ENCODE measurements around the gene MCU. TPM values are rescaled to one million over a fixed set of nuclear protein-coding genes. Genes with fewer than 3 reads are reported as not detected.

Gene MCU
- total and polyA plus RNA-seq, 2 of the 8 experiments (the other 6 are each of a cell fraction or from before 2014, with no cell fraction given) = 51.6 to 62.2 TPM

GRCh38 chr10:72851509-72851908 lies 159.6 kb downstream of the MCU start:
- WGBS, 2 experiments (ENCODE audit: extremely low coverage in 1 of 2, insufficient coverage in 1 of 2, insufficient read length in 1 of 2, insufficient replicate concordance in 2 of 2, low coverage in 1 of 2, low lambda C conversion rate in 2 of 2, missing lambda C conversion rate in 1 of 2) = 86% methylated on average over 1 of the region's 1 CpG; no CpG with 5 or more reads in 1 of the 2 experiments
- DNase-seq (ENCODE audit: low read depth in 1 of 2, low spot score in 2 of 2) (no peak), FAIRE-seq (no peak)
- Histone ChIP-seq H3K56ac (replicated peaks; ENCODE audit: insufficient read length, low read depth, low read length) (no peak overlapping the region), H3K23ac (ENCODE audit: insufficient read length) (no peak overlapping the region), H3K4me2 (ENCODE audit: insufficient read depth in 1 of 2, low read depth in 2 of 2, low read length in 2 of 2) (no peak overlapping the region), H2BK12ac (ENCODE audit: low read depth, low read length) (no peak overlapping the region), H2AFZ (ENCODE audit: low read length) (no peak overlapping the region), H3K18ac (ENCODE audit: extremely low read depth, low read length) (no peak overlapping the region), H3K4ac (replicated peaks; ENCODE audit: insufficient read length, low read depth, low read length) (no peak overlapping the region), H3K79me1 (ENCODE audit: low read depth, low read length) (no peaks in the 10 kb centered on the region), H2BK15ac (ENCODE audit: low read length) (no peak overlapping the region), H3K79me2 (ENCODE audit: control insufficient read depth in 1 of 2, insufficient read depth in 2 of 2, low read length in 2 of 2) (no peaks in the 10 kb centered on the region; a peak in 1 of 4 replicates), H4K20me1 (replicated peaks in 1 of 2; ENCODE audit: control insufficient read depth in 1 of 2, insufficient read depth in 2 of 2, low read length in 2 of 2) (peaks cover 0 to 2% of the 10 kb centered on the region in 2 experiments), H4K91ac (replicated peaks; ENCODE audit: insufficient read length, low read length) (no peak overlapping the region), H3K9me3 (ENCODE audit: insufficient read depth in 2 of 2, low read depth in 1 of 2, low read length in 1 of 2) (peaks cover 8 to 9% of the 10 kb centered on the region in 2 experiments; a peak in 3 of 4 replicates), H3K27ac (ENCODE audit: low read depth, low read length) (no peak overlapping the region), H3K9ac (replicated peaks in 1 of 4; ENCODE audit: extremely low read depth in 1 of 4, low read depth in 3 of 4, low read length in 3 of 4) (no peak overlapping the region), H4K8ac (ENCODE audit: extremely low read depth, insufficient read depth, low read length) (no peak overlapping the region), H2AK5ac (ENCODE audit: low read depth, low read length) (no peak overlapping the region), H3K4me1 (replicated peaks in 1 of 4; ENCODE audit: control insufficient read depth in 3 of 4, insufficient read depth in 4 of 4, low read length in 3 of 4) (no peaks in the 10 kb centered on the region), H3K14ac (ENCODE audit: insufficient read length) (no peak overlapping the region), H2BK20ac (ENCODE audit: low read length) (no peak overlapping the region), H3K4me3 (ENCODE audit: extremely low read depth in 1 of 4, insufficient read depth in 2 of 4, low read depth in 3 of 4, low read length in 4 of 4) (no peak overlapping the region), H4K5ac (ENCODE audit: insufficient read length, low read depth, low read length) (no peak overlapping the region), H2BK120ac (replicated peaks; ENCODE audit: low read depth, low read length) (no peak overlapping the region), H3K23me2 (ENCODE audit: low read depth, low read length) (no peaks in the 10 kb centered on the region), H2BK5ac (ENCODE audit: low read depth, low read length) (no peak overlapping the region), H3K36me3 (ENCODE audit: control insufficient read depth in 2 of 4, insufficient read depth in 4 of 4, low read length in 3 of 4) (no peaks in the 10 kb centered on the region), H3K27me3 (replicated peaks in 1 of 4; ENCODE audit: control insufficient read depth in 3 of 4, extremely low read depth in 1 of 4, insufficient read depth in 3 of 4, low read length in 3 of 4) (no peaks in the 10 kb centered on the region)
- CTCF ChIA-PET (ENCODE audit: partially characterized antibody) = interaction anchor here (0.8 kb wide), 1 partner anchor 24 kb away, joined by 3 read pairs; no protein-coding TSS in a partner anchor
- POLR2A ChIA-PET (ENCODE audit: partially characterized antibody) = no interaction called here
- TF ChIP-seq RFX5 (IDR thresholded peaks at IDR 0.05; ENCODE audit: borderline replicate concordance, low read depth, low read length) (no peak), ZNF274 (IDR thresholded peaks at IDR 0.05; ENCODE audit: borderline replicate concordance, extremely low read depth, low read length) (no peak), CREB1 (IDR thresholded peaks at IDR 0.05) (no peak), BCL11A (IDR thresholded peaks at IDR 0.05; ENCODE audit: low read depth in 2 of 2, low read length in 2 of 2) (no peak), EGR1 (IDR thresholded peaks at IDR 0.05; ENCODE audit: borderline replicate concordance, low read depth, low read length) (no peak), TBP (IDR thresholded peaks at IDR 0.05; ENCODE audit: low read depth, low read length) (no peak), CTBP2 (IDR thresholded peaks at IDR 0.05; ENCODE audit: borderline replicate concordance, insufficient read depth, insufficient read length, low read length) (no peak)
- TF ChIP-seq, protein P1, sequence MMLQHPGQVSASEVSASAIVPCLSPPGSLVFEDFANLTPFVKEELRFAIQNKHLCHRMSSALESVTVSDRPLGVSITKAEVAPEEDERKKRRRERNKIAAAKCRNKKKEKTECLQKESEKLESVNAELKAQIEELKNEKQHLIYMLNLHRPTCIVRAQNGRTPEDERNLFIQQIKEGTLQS (IDR thresholded peaks at IDR 0.05; ENCODE audit: insufficient read depth, low read depth, low read length) = no peak
